AG09319 (cell line): ENCODE results near the gene LYPLAL1.

Experiments
- DNase-seq: peaks from one replicate; pipeline ENCODE4 v3.0.0-alpha.2; 2010; ENCODE audit warnings: low read depth; ENCODE audit errors: extremely low read depth
- CTCF ChIP-seq: IDR thresholded peaks from 2 replicates; pipeline ENCODE4 v1.5.1; 2011; ENCODE audit warnings: low read depth, mild to moderate bottlenecking, inconsistent platforms, low read length, moderate library complexity

Gene LYPLAL1

GRCh38 chr1:219138747-219139146 is 34.9 kb upstream of the LYPLAL1 start:
- no peak for DNase-seq
- TF ChIP-seq CTCF = no peak

GRCh38 chr1:219140303-219140877 is 33.3 kb upstream of the LYPLAL1 start:
- no peak for DNase-seq
- no peak for TF ChIP-seq CTCF

GRCh38 chr1:219143735-219144134 is 29.9 kb upstream of the LYPLAL1 start:
- no peak for DNase-seq
- no peak for TF ChIP-seq CTCF

GRCh38 chr1:219144658-219145315 is 28.9 kb upstream of the LYPLAL1 start:
- DNase-seq = no peak
- no peak for TF ChIP-seq CTCF

GRCh38 chr1:219147571-219148019 is 26.1 kb upstream of the LYPLAL1 start:
- DNase-seq = no peak
- TF ChIP-seq CTCF = no peak

- no peak for DNase-seq
- TF ChIP-seq CTCF = no peak
Measured at GRCh38 chr1:219149009-219149577, 24.6 kb upstream of the LYPLAL1 start.

- TF ChIP-seq CTCF = no peak
- DNase-seq = no peak
Measured at GRCh38 chr1:219149953-219150352, 23.7 kb upstream of the LYPLAL1 start.
